Activated CD4-positive, alpha-beta T cell treated with anti-CD3 and anti-CD28 coated beads for 36 hours (primary cell): ENCODE results near the gene RTBDN. TPM values are rescaled to one million over a fixed set of nuclear protein-coding genes. Genes with fewer than 3 reads are reported as not detected.
"Not testable (repeated sequence)": the region's sequence is repeated elsewhere in the genome, so short reads cannot be mapped to it uniquely, and the experiment has no call there.

Experiments
- ATAC-seq: fragments of 200-7000 bp; cut with Tn5 transposase; one replicate; pipeline ENCODE4 v1.10.0; 2021; ENCODE audit warnings: mild to moderate bottlenecking, moderate library complexity
- CTCF ChIA-PET: fragments of 350-600 bp; sonication (Branson Sonifier 250); formaldehyde crosslinking; loops from one replicate; lab custom pipeline; 2021; ENCODE audit warnings: antibody characterized with exemption; lab: Charles Lee
- POLR2A ChIA-PET: fragments of 350-600 bp; sonication (Branson Sonifier 250); formaldehyde crosslinking; loops from one replicate; lab custom pipeline; 2021; ENCODE audit warnings: antibody characterized with exemption, inconsistent platforms; lab: Charles Lee
- DNase-seq: peaks from one replicate; pipeline ENCODE4 v3.0.0-alpha.2; 2020
- H3K27ac Mint-ChIP-seq: one replicate; pipeline ENCODE4 v1.8.0; 2021; ENCODE audit warnings: mixed read lengths
- H3K27me3 Mint-ChIP-seq: one replicate; pipeline ENCODE4 v1.8.0; 2021; ENCODE audit warnings: mixed read lengths
- H3K36me3 Mint-ChIP-seq: one replicate; pipeline ENCODE4 v1.8.0; 2021; ENCODE audit warnings: low read depth, mixed read lengths
- H3K4me1 Mint-ChIP-seq: one replicate; pipeline ENCODE4 v1.8.0; 2021; ENCODE audit warnings: mixed read lengths
- H3K4me3 Mint-ChIP-seq: one replicate; pipeline ENCODE4 v1.8.0; 2021; ENCODE audit warnings: mild to moderate bottlenecking, moderate library complexity, mixed read lengths
- H3K9me3 Mint-ChIP-seq: one replicate; pipeline ENCODE4 v1.8.0; 2021; ENCODE audit warnings: low read depth, mixed read lengths
- intact Hi-C, 2 experiments: fragments of 100-400 bp; cut with DNase I in 1 of 2; cut with micrococcal nuclease in 1 of 2; formaldehyde crosslinking; loops; one replicate each; pipeline versions ENCODE4 v1.14.2 to v1.15.1; 2022 to 2024; cut with DNase I, micrococcal nuclease
- total RNA-seq, 2 experiments: library from RNA; stranded (reverse); gene quantifications; one replicate each; pipeline ENCODE4 v1.2.3, GENCODE V29; 2021

The RTBDN gene
- total RNA-seq, 2 experiments from 2014 or later, result not detected

DNA sequence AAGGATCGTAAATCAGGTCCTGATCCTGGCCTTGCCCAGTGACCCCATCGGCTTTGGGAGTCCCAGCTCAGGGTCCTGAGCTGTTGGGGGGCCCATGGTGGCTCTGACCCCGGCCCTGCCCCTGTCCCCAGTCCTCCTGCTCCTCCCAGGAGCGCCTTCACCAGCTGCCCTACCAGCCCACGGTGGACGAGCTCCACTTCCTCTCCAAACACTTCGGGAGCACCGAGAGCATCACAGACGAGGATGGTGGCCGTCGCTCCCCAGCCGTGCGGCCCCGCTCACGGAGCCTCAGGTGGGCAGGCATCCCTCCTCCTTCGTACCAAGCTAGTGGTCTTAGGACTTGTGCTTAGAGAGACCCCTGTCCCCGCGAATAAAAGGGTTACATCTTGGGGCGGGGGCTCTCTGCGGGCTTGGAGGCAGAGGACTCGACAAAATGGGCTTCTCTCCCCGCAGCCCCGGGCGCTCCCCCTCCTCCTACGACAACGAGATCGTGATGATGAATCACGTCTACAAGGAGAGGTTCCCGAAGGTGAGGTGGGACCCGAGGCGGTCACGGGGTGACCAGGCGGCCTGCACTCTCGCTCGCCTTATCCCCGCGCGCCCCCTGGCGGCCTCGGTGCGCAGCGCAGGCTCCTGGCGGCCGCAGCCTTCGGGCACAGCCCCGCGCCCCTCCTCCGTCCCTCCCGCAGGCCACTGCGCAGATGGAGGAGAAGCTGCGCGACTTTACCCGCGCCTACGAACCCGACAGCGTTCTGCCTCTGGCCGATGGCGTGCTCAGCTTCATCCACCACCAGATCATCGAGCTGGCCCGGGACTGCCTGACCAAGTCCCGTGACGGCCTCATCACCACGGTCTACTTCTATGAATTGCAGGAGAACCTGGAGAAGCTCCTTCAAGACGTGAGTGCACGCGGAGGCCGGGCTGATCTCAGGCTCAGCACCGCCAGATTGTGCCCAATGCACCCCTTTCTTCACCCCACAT, 13.1 kb upstream of the RTBDN start:
- Mint-ChIP-seq H3K27me3 (peaks cover 24% of the 10 kb centered on the region), H3K4me3 (peak overlapping the region; percentile 57), H3K27ac (no peak overlapping the region), H3K36me3 (no peaks in the 10 kb centered on the region), H3K4me1 (peaks cover 7% of the 10 kb centered on the region), H3K9me3 (no peaks in the 10 kb centered on the region)
- peak; percentile 98 for ATAC-seq
- intact Hi-C loops, result loop anchor here (1.0 to 10.0 kb wide), 8 partner anchors 41 to 283 kb away; partner anchors contain the start of genes HOOK2 (in 1 of the 2), PRDX2 (in 1 of the 2), RNASEH2A (in 1 of the 2) and THSD8 (in 1 of the 2)
- peak; percentile 94 for DNase-seq
- CTCF ChIA-PET, result interaction anchor here (0.5 to 8.6 kb wide), 46 partner anchors 8 to 352 kb away, joined by 3 to 153 read pairs (median 4); partner anchors contain the start of genes DHPS, DNASE2, KLF1 and PRDX2
- POLR2A ChIA-PET, result interaction anchor here (0.5 kb wide), 1 partner anchor 17 kb away, joined by 3 read pairs; no protein-coding TSS in a partner anchor

DNA sequence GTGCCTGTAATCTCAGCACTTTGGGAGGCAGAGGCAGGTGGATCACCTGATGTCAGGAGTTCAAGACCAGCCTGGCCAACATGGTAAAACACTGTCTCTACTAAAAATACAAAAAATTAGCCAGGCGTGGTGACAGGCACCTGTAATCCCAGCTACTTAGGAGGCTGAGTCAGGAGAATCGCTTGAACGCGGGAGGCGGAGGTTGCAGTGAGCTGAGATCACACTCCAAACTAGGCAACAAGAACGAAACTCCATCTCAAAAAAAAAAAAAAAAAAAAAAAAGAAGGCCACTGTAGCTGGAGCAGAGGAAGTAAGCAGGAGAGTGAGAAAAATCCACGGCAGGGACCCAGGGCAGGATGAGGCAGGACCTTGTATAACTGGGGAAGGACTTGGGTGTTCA, 12.2 kb upstream of the RTBDN start:
- not testable (repeated sequence) for H3K4me3 Mint-ChIP-seq, ATAC-seq, H3K36me3 Mint-ChIP-seq, DNase-seq, H3K9me3 Mint-ChIP-seq, H3K27ac Mint-ChIP-seq, H3K4me1 Mint-ChIP-seq
- ChIA-PET CTCF (interaction anchor here (0.6 to 8.6 kb wide), 23 partner anchors 8 to 264 kb away, joined by 3 to 153 read pairs (median 4); partner anchors contain the start of genes RTBDN and TNPO2), POLR2A (interaction anchor here (0.6 kb wide), 1 partner anchor 283 kb away, joined by 10 read pairs; no protein-coding TSS in a partner anchor)
- peaks cover 29% of the 10 kb centered on the region for H3K27me3 Mint-ChIP-seq
- intact Hi-C loops, result loop anchor here (1.0 to 10.0 kb wide), 8 partner anchors 40 to 282 kb away; partner anchors contain the start of genes HOOK2 (in 1 of the 2), PRDX2 (in 1 of the 2), RNASEH2A (in 1 of the 2) and THSD8 (in 1 of the 2)

DNA sequence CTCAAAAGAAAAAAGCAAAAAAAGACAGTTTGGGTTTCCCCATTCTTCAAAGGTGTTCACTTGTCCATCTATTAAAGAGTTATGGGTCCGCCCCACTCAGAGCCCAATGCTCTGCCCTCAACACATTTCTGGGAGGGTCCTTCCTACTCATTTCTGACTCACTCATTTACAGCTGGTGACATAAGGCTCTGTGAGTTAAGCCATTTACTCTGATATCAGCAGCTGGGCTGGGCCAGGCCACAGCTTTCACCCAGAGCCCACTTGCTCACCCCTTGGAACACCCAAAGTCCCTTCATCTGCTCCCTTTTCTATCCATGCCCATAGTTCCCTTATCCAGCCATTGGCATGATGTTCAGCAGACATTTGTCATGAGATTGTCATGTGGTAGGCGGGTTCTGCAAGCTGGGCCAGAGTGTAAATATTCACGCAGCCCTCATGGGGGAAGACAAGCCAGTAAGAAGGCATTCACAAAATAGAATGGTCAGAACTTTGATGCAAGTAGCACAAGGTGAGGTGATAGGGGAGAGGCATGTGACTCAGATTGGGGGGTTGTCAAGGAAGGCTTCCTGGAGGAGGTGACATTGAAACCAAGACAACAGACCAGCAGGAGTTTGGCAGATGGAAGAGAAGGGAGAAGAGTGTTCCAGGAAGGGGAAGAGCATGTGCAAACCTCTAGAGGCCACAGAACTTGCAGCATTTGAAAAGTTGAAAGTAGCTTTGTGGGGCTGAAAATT, 9.8 kb upstream of the RTBDN start:
- Mint-ChIP-seq H3K36me3 (no peaks in the 10 kb centered on the region), H3K4me1 (peaks cover 25% of the 10 kb centered on the region), H3K27me3 (peaks cover 53% of the 10 kb centered on the region), H3K27ac (no peak overlapping the region), H3K4me3 (no peak overlapping the region), H3K9me3 (no peaks in the 10 kb centered on the region)
- POLR2A ChIA-PET, result no interaction called here
- DNase-seq, result no peak
- CTCF ChIA-PET, result interaction anchor here (0.6 to 8.6 kb wide), 3 partner anchors 82 to 120 kb away, joined by 3 to 153 read pairs (median 4); no protein-coding TSS in a partner anchor
- intact Hi-C loops, result loop anchor here in 1 of 2 experiments (10.0 kb wide), 1 partner anchor 279 kb away; no protein-coding TSS in a partner anchor
- no peak for ATAC-seq

DNA sequence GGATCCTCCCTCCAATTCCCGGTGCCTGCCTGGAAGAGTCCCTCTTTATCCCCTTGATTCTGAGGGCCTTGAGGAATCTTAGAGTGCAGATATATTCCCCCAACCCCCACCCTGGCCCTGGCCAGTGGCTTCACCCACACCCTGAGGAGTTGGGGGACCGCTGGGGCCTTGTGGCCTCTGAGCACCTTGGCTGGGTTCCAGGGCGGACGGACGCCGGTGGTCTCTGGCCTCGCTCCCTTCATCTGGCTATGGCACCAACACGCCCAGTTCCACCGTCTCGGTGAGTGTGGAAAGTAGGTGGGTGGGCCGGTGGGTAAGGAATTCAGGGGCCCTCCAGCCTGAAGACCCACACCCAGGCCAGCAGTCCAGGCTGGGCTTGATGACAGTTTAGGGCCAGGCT, 8.9 kb upstream of the RTBDN start:
- no peak overlapping the region for H3K27ac Mint-ChIP-seq
- no peaks in the 10 kb centered on the region for H3K9me3 Mint-ChIP-seq
- no peak overlapping the region for H3K4me3 Mint-ChIP-seq
- H3K4me1 Mint-ChIP-seq, result peaks cover 28% of the 10 kb centered on the region
- no peaks in the 10 kb centered on the region for H3K36me3 Mint-ChIP-seq
- no peak for ATAC-seq
- DNase-seq, result no peak
- ChIA-PET POLR2A (no interaction called here), CTCF (interaction anchor here (8.6 kb wide), 1 partner anchor 81 kb away, joined by 153 read pairs; no protein-coding TSS in a partner anchor)
- intact Hi-C loops, result loop anchor here in 1 of 2 experiments (10.0 kb wide), 1 partner anchor 279 kb away; no protein-coding TSS in a partner anchor
- peaks cover 52% of the 10 kb centered on the region for H3K27me3 Mint-ChIP-seq

DNA sequence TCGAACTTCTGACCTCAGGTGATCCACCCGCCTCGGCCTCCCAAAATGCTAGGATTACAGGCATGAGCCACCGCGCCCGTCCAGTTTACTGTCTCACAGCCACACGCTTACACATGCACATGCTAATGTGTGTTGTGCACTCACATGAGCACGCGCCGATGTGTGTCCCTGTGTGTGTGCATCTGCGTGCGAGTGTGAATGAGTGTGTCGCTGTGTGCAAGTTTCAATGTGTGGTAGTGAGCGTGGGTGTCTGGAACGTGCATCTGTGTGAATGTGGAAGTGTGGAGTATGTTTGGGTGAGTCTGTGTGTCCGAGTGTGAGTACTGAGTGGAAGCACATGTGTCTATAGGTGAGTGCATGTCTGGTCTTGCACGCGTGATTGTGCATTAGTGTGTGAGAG, 8.1 kb upstream of the RTBDN start:
- peaks cover 27% of the 10 kb centered on the region for H3K4me1 Mint-ChIP-seq
- DNase-seq (no peak), ATAC-seq (no peak)
- POLR2A ChIA-PET, result no interaction called here
- intact Hi-C loops, result loop anchor here in 1 of 2 experiments (10.0 kb wide), 1 partner anchor 278 kb away; no protein-coding TSS in a partner anchor
- no peak overlapping the region for H3K4me3 Mint-ChIP-seq
- H3K27ac Mint-ChIP-seq, result no peak overlapping the region
- no peaks in the 10 kb centered on the region for H3K9me3 Mint-ChIP-seq
- H3K27me3 Mint-ChIP-seq, result peaks cover 56% of the 10 kb centered on the region
- CTCF ChIA-PET, result no interaction called here
- no peaks in the 10 kb centered on the region for H3K36me3 Mint-ChIP-seq

DNA sequence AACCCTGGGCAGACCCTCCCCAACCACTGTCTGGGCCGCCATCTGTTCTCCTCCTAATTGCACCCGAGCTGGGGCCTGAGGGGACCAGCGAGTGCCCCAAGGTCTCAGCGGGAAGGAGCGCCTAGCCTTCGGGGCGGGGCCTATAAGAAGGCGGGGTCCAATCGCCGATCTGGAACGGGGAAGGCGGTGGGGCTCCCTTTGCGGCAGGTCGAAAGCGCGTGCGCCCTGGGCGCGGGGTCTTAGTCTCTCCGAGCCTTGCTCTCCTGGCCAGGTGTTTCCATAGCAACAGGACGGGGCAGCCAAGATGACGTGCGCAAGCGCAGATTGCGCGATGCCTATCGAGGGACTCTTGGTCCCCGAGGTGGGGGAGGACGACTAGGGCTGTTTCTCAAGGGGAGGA, 6.7 kb upstream of the RTBDN start:
- intact Hi-C loops, result loop anchor here in 1 of 2 experiments (10.0 kb wide), 1 partner anchor 276 kb away; no protein-coding TSS in a partner anchor
- peaks cover 63% of the 10 kb centered on the region for H3K27me3 Mint-ChIP-seq
- no peak overlapping the region for H3K27ac Mint-ChIP-seq
- H3K9me3 Mint-ChIP-seq, result no peaks in the 10 kb centered on the region
- ChIA-PET POLR2A (no interaction called here), CTCF (no interaction called here)
- ATAC-seq, result no peak
- no peaks in the 10 kb centered on the region for H3K36me3 Mint-ChIP-seq
- peak overlapping the region; percentile 17 for H3K4me3 Mint-ChIP-seq
- peaks cover 28% of the 10 kb centered on the region for H3K4me1 Mint-ChIP-seq
- peak; percentile 47 for DNase-seq

DNA sequence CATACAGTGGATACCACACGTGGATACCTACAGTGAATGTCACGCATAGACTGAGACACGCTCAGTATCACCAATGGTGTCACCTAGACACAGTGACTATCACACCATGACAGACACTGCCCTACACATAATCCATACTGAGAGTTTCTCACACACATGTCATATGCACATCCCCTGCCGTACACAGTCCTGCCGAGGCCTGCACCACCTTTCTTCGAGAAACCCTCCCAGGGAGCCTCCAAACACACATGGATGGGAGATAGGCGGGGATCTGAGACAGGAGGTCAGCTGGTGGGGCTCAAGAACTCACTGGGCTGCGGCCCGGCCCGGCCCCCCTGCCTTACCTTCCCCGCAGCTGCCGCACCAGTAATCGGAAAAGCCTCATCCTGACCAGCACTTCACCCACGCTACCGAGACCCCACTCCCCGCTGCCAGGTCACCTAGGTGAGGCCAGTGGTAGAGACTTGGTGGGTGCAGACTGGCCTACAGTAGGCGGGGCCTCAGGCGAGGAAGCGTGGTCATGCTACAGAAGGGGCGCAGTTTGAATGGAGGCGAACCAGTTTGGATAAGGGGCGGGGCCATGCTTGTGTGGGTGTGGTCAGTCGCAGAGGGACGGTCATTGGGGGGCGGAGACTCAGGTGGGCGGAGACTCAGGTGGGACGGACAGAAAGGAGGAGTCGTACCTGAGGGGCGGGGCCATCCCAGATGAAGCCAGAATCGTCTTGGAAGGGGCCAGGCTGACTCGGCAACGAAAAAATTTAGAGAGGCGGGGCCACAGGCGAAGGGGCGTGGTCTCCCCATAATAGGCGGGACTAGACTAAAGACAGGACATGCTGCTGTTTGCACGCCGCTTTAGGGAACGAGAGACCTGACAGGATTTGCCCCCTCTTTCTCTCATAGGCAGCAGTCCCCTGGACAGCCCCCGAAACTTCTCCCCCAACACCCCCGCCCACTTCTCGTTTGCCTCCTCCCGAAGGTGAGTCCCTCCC, 6.0 kb upstream of the RTBDN start:
- Mint-ChIP-seq H3K4me3 (peak overlapping the region; percentile 17), H3K36me3 (no peaks in the 10 kb centered on the region), H3K27ac (no peak overlapping the region), H3K27me3 (peaks cover 67% of the 10 kb centered on the region), H3K9me3 (no peaks in the 10 kb centered on the region), H3K4me1 (peaks cover 28% of the 10 kb centered on the region)
- DNase-seq (peak; percentile 84), ATAC-seq (peak; percentile 53)
- ChIA-PET POLR2A (no interaction called here), CTCF (no interaction called here)
- intact Hi-C loops, result loop anchor here in 1 of 2 experiments (10.0 kb wide), 1 partner anchor 276 kb away; no protein-coding TSS in a partner anchor

DNA sequence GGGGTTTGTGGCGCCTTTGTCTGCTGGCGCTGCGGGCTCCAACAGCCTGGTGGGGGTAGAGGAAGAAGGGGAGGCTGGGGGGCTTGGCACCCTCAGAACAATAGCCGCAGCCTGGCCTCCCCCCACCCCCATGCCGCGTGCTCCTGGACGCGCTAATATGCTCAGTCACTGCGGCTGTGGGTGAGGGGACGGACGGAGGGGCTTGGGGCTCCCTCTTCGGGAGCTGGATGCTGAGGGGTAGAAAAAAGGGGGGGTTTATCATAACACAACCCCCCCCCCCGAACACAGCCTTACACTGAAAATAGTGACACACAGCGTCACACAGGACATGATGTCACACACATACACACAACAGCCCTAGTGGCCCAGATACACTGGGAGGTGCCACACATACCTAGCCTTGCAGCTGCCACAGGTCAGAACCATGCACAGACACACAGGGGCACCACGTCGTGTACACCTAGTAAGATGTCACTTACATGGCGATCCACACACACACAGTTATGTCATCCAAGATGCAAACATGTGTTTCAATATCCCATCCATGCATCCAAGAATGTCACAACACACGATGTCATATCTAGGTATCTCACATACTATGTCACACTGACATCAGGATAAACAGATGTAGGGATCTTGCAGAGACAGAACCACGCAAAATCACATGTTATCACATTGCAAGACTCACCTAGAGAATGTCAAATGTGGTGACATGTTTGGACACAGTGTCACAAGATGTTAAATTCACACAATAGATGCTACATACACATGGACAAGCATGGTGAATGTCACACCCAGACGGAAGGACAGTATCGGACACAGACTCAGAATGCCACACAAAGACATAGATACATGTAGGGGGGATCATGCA, 4.7 kb upstream of the RTBDN start:
- DNase-seq (peak; percentile 59), ATAC-seq (peak; percentile 45)
- Mint-ChIP-seq H3K27me3 (peaks cover 69% of the 10 kb centered on the region), H3K36me3 (no peaks in the 10 kb centered on the region), H3K9me3 (no peaks in the 10 kb centered on the region), H3K27ac (no peak overlapping the region), H3K4me1 (peaks cover 33% of the 10 kb centered on the region), H3K4me3 (peak overlapping the region; percentile 57)
- intact Hi-C loops, result loop anchor here in 1 of 2 experiments (2.0 kb wide), 1 partner anchor 64 kb away; the partner anchor contains the start of gene HOOK2
- CTCF ChIA-PET, result interaction anchor here (0.6 to 1.3 kb wide), 3 partner anchors 9 to 356 kb away, joined by 3 to 6 read pairs (median 4); no protein-coding TSS in a partner anchor
- POLR2A ChIA-PET, result no interaction called here

DNA sequence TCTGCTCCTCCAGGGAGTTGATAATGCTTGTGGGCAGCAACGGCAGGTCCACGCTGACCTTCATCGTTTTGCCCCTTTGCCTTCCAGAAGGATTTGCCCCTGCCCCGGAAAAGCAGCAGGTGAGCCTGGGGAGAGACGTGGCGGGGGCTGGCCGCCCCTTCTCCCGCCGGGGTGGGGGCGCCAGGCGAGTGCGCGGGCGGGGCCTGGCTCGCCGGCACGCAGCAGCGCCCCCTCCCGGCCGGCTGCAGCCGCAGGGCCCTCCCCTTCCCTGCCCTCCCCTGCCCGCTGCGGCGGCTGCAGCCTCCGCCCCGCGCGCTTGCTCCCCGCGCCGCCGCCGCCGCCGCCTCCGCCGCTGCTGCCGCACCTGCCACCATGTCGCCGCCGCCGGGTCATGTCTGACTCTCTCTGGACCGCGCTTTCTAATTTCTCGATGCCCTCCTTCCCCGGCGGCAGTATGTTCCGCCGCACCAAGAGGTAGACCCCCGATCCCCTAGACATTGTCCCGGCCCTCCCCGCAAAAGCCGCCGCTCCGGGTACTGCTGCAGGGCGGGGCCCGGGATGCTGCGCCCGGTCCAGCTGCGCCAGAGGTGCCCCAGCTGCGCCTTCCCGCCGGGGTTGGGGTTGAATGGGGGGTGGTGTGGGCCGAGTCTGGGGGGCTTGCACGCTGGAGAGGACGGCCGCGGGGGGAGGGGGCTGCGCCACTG, 4.0 kb upstream of the RTBDN start, which contains the start of gene MAST1:
TSS of gene MAST1 (plus strand) at position 334 of the 704 bp plus-strand sequence. CDS start at position 392, 58 bp downstream.
- CTCF ChIA-PET, result interaction anchor here (0.6 to 1.8 kb wide), 5 partner anchors 9 to 355 kb away, joined by 3 to 17 read pairs (median 6); no protein-coding TSS in a partner anchor
- POLR2A ChIA-PET, result no interaction called here
- H3K27me3 Mint-ChIP-seq, result peaks cover 70% of the 10 kb centered on the region
- H3K27ac Mint-ChIP-seq, result no peak within 1 kb of the TSS
- intact Hi-C loops, result loop anchor here in 1 of 2 experiments (2.0 kb wide), 1 partner anchor 64 kb away; the partner anchor contains the start of gene HOOK2
- H3K9me3 Mint-ChIP-seq, result no peaks in the 10 kb centered on the region
- peak; percentile 61 for ATAC-seq
- no peaks in the 10 kb centered on the region for H3K36me3 Mint-ChIP-seq
- H3K4me1 Mint-ChIP-seq, result peaks cover 35% of the 10 kb centered on the region
- peak within 1 kb of the TSS; percentile 57 for H3K4me3 Mint-ChIP-seq
- DNase-seq, result peak; percentile 82
